GM10248 (cell line): ENCODE results near the gene TMEM161B.
"Not testable (repeated sequence)": the region's sequence is repeated elsewhere in the genome, so short reads cannot be mapped to it uniquely, and the experiment has no call there.

Experiments used
- CTCF ChIA-PET: fragments of 300-600 bp; sonication (Branson Sonifier 250); formaldehyde crosslinking; extraction: SDS; loops from one replicate; lab custom pipeline; 2021; ENCODE audit warnings: antibody characterized with exemption; lab: Yijun Ruan, JAX
- POLR2A ChIA-PET: fragments of 350-650 bp; sonication (Branson Sonifier 250); formaldehyde crosslinking; extraction: SDS; loops from one replicate; lab custom pipeline; 2020; ENCODE audit warnings: antibody characterized with exemption; lab: Yijun Ruan, JAX
- DNase-seq: peaks from one replicate; pipeline ENCODE4 v3.0.0; 2012; ENCODE audit errors: extremely low spot score
- CTCF ChIP-seq: IDR thresholded peaks from 2 replicates; pipeline ENCODE4 v1.5.1; 2012; ENCODE audit warnings: mild to moderate bottlenecking, low read depth; ENCODE audit errors: extremely low read depth, missing control alignments, control extremely low read depth

TMEM161B gene

GRCh38 chr5:88193896-88194295, 74.7 kb downstream of the TMEM161B start:
- POLR2A ChIA-PET = no interaction called here
- no peak for DNase-seq
- CTCF ChIA-PET = no interaction called here

DNA sequence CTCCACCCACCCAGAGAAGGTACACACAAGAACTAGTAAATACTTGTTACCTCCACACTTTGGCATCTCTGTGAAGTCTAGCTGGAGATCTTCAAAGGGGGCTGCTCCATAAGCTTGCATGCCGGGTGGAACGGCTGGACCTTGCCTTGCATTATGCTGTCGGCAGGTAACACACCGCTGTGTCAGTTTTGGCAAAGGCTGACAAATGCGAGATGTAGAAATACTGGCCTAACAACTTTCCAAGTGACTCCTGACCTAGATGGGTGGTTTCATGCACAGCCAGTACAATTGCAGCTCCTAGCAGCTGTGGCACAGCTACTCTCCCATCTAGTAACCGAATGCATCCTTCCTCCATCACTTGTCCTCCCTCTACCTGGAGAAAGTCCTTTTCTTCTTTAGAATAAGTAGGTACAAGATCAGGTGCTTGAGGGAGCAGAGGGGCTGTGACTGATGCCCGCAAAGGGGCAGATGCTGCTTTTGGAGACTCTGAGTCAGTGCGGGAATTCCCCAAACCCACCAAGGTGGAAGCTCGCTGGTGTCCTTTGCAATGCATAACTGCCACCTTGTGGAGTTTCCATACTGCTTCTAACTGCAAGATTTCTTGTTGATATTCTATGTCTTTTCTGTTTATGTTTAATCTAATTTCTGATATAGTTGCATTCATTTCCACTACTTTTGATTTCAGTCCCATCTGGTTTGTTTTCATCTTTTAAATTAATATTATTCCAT, 78.4 kb downstream of the TMEM161B start:
- no peak for TF ChIP-seq CTCF
- ChIA-PET CTCF (no interaction called here), POLR2A (no interaction called here)
- no peak for DNase-seq

More at GRCh38 chr5:88193896-88194295, 74.7 kb downstream of the TMEM161B start:
- TF ChIP-seq CTCF = no peak

DNA sequence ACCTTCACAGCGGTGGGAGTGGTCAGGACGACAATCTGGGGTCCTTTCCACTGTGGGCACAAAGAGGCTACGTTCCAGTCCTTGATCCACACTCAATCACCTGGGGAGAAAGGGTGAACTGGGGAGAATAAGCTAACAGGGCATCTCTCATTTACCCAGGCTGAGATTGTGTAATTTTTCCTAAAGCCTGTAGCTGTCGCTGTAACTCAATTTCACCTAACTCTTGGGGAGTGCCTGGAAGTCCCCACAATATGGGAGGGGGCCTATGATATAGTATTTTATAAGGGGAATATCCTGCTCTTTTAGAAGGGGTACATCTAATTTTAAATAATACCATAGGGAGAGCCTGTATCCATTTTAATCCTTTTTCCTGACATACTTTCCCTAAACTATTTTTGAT, 79.2 kb downstream of the TMEM161B start:
- CTCF ChIA-PET, POLR2A ChIA-PET, DNase-seq: not testable (repeated sequence)

DNA sequence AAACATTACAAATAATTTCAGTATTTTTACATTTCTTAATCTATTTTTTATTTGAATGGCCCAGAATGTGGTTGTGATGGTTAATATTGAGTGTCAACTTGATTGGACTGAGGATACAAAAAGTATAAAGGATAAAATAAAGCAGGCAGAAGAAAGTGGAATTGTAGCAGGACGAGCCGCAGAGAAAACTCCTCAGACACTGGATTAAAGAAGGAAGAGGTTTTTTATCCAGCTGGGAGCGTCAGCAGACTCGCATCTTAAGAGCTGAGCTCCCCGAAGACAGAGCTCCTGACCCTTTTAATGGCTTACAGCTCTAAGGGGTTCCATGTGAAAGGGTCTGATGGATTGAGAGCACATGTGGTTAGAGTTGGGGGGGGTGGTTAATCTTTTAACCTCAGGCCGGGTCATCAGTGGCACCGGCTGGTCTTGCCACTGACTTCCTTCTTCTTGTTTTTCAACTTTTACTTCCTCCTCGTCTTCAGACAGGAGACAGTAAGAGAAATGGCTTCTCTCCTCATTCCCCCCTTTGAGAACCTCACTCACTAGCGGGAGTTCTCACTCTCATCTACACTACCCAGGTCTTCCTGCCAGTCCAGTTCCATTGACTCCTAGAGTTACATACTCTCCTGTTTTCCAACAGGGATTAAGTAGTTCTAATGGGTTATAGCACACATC, 80.0 kb downstream of the TMEM161B start:
- ChIA-PET POLR2A (interaction anchor here (0.6 kb wide), 1 partner anchor 1231 kb away, joined by 3 read pairs; no protein-coding TSS in a partner anchor), CTCF (no interaction called here)
- no peak for DNase-seq
- TF ChIP-seq CTCF = no peak

- ChIA-PET CTCF (no interaction called here), POLR2A (no interaction called here)
- no peak for DNase-seq
- TF ChIP-seq CTCF = no peak
Observed at GRCh38 chr5:88183255-88183654, 85.4 kb downstream of the TMEM161B start.

DNA sequence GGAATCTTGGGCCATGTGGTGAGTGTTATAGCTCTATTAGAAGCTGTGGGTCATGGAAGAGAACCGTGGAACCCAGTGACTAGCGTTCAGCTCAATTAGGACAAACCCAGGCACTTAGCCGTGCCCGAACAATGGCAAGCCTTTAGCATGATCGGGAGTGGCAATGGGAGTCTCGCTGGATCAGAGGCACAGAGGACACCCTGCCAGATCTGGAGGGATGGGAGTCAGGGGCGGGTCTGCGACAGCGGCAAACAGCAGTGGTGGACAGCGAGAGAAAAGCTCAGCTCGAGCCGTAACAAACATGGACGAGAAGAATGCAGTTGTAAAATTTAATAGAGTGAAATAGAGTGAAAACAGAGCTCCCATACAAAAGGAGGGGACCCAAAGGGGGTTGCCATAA, 91.2 kb downstream of the TMEM161B start:
- POLR2A ChIA-PET, CTCF ChIA-PET, DNase-seq: not testable (repeated sequence)

- ChIA-PET POLR2A (no interaction called here), CTCF (interaction anchor here (1.6 kb wide), 1 partner anchor 10 kb away, joined by 3 read pairs; no protein-coding TSS in a partner anchor)
Observed at GRCh38 chr5:88172847-88173758, 95.5 kb downstream of the TMEM161B start.

More at GRCh38 chr5:88172847-88173758, 95.5 kb downstream of the TMEM161B start:
- TF ChIP-seq CTCF = no peak
- no peak for DNase-seq
